Uterus (tissue), 4 donors: ENCODE results near the gene ACAD10. TPM values are rescaled to one million over a fixed set of nuclear protein-coding genes. Genes with fewer than 3 reads are reported as not detected.

Experiments
- DNase-seq, 2 donors: peaks; one replicate each; pipeline ENCODE4 v3.0.0-alpha.2; 2019 to 2020
- H3K27ac ChIP-seq, 2 donors: fragments of 200-600 bp; sonication (generic); 1 replicate in 1 of 2; 2 replicates in 1 of 2; pipeline ENCODE4 v1.5.1; 2016 to 2018
- H3K27me3 ChIP-seq, 2 donors: fragments of 200-600 bp; sonication (generic); one replicate each; pipeline ENCODE4 v1.5.1; 2018 to 2019; ENCODE audit warnings: control low read depth in 1 of 2
- H3K36me3 ChIP-seq, 2 donors: fragments of 200-600 bp; sonication (generic); one replicate each; pipeline ENCODE4 v1.5.1; 2019; ENCODE audit warnings: control low read depth in 1 of 2
- H3K4me1 ChIP-seq, 2 donors: fragments of 200-600 bp; sonication (generic); one replicate each; pipeline ENCODE4 v1.5.1; 2018 to 2019; ENCODE audit warnings: control low read depth in 1 of 2
- H3K4me3 ChIP-seq, 2 donors: fragments of 200-600 bp; sonication (generic); 1 replicate in 1 of 2; 2 replicates in 1 of 2; pipeline ENCODE4 v1.5.1; 2018 to 2019; ENCODE audit warnings: mild to moderate bottlenecking in 1 of 2
- H3K9me3 ChIP-seq, 2 donors: fragments of 200-600 bp; sonication (generic); one replicate each; pipeline ENCODE4 v1.5.1; 2019; ENCODE audit warnings: control low read depth in 1 of 2
- POLR2A ChIP-seq, 2 donors: fragments of 450-650 bp; IDR thresholded peaks; one replicate each; pipeline ENCODE4 v1.6.1; 2016; ENCODE audit warnings: antibody characterized with exemption in 2 of 2, mild to moderate bottlenecking in 1 of 2, moderate library complexity in 1 of 2
- intact Hi-C: fragments of 100-400 bp; cut with DNase I; formaldehyde crosslinking; loops from one replicate; pipeline ENCODE4 v1.15.1; 2023; ENCODE audit warnings: low total_unique reads
- total RNA-seq, 4 donors: library from RNA; depleted of rRNA in 3 of 4; stranded (reverse); fragments of >200 nt in 3 of 4; gene quantifications; one replicate each; pipeline versions ENCODE4 v1.1.0 to v1.2.4, GENCODE V29; 2014 to 2023
- TF ChIP-seq, protein P1 (sequence below), 4 experiments: fragments of 200-600 bp in 2 of 4; fragments of 450-650 bp in 2 of 4; sonication (generic) in 2 of 4; IDR thresholded peaks; one replicate each; pipeline ENCODE4 v1.5.1; 2016 to 2019; ENCODE audit warnings: antibody characterized with exemption in 4 of 4, mild to moderate bottlenecking in 2 of 4, moderate library complexity in 1 of 4
- donor health status: DM: yes; HTN: yes; CAD: no.

ACAD10 gene
- total RNA-seq, 4 donors from 2014 or later = 19.4 to 46.4 (median 26.7) TPM

GRCh38 chr12:111686574-111687105, 787 bp downstream of the ACAD10 start:
- H3K4me1 ChIP-seq = no peaks in the 10 kb centered on the region
- intact Hi-C loops = no loop called here
- DNase-seq = no peak
- H3K4me3 ChIP-seq = peak overlapping the region; percentile 94 to 100
- no peaks in the 10 kb centered on the region for H3K27me3 ChIP-seq
- H3K36me3 ChIP-seq = no peaks in the 10 kb centered on the region
- TF ChIP-seq POLR2A (IDR thresholded peaks at IDR 0.05) = no peak
- TF ChIP-seq, protein P1, sequence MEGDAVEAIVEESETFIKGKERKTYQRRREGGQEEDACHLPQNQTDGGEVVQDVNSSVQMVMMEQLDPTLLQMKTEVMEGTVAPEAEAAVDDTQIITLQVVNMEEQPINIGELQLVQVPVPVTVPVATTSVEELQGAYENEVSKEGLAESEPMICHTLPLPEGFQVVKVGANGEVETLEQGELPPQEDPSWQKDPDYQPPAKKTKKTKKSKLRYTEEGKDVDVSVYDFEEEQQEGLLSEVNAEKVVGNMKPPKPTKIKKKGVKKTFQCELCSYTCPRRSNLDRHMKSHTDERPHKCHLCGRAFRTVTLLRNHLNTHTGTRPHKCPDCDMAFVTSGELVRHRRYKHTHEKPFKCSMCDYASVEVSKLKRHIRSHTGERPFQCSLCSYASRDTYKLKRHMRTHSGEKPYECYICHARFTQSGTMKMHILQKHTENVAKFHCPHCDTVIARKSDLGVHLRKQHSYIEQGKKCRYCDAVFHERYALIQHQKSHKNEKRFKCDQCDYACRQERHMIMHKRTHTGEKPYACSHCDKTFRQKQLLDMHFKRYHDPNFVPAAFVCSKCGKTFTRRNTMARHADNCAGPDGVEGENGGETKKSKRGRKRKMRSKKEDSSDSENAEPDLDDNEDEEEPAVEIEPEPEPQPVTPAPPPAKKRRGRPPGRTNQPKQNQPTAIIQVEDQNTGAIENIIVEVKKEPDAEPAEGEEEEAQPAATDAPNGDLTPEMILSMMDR (IDR thresholded peaks at IDR 0.05) = no peak
- no peaks in the 10 kb centered on the region for H3K9me3 ChIP-seq
- H3K27ac ChIP-seq = peak overlapping the region; percentile 79 to 86

DNA sequence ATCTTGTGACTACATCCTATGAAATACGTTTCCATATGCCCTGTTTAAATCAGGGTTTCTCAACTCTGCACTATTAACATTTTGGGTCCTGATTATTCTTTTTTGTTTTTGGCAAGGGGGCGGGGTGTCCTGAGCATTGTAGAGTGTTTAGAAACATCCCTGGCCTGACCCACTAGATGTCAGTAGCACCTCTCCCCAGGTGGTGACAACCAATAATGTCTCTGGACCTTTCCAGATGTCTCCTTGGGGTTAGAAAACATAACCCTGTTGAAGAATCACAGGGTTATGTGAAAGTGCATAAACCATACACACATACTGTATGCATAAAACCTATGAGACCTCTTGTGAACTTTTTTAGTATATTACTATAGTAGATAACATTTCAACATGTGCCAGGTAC, 1.4 kb downstream of the ACAD10 start:
- DNase-seq = no peak
- no peaks in the 10 kb centered on the region for H3K36me3 ChIP-seq
- no peaks in the 10 kb centered on the region for H3K27me3 ChIP-seq
- no peak overlapping the region for H3K4me3 ChIP-seq
- TF ChIP-seq POLR2A (IDR thresholded peaks at IDR 0.05) = no peak
- TF ChIP-seq, protein P1 (IDR thresholded peaks at IDR 0.05) = no peak
- no peaks in the 10 kb centered on the region for H3K9me3 ChIP-seq
- no peak overlapping the region for H3K27ac ChIP-seq
- intact Hi-C loops = no loop called here
- H3K4me1 ChIP-seq = no peaks in the 10 kb centered on the region

- no peaks in the 10 kb centered on the region for H3K27me3 ChIP-seq
- no peak overlapping the region for H3K4me3 ChIP-seq
- H3K9me3 ChIP-seq = no peaks in the 10 kb centered on the region
- TF ChIP-seq, protein P1 (IDR thresholded peaks at IDR 0.05) = no peak
- no peak for TF ChIP-seq POLR2A (IDR thresholded peaks at IDR 0.05)
- no peak overlapping the region for H3K27ac ChIP-seq
- intact Hi-C loops = no loop called here
- no peaks in the 10 kb centered on the region for H3K4me1 ChIP-seq
- H3K36me3 ChIP-seq = no peaks in the 10 kb centered on the region
- DNase-seq = no peak
Observed at GRCh38 chr12:111687952-111688351, 2.1 kb downstream of the ACAD10 start.

- Histone ChIP-seq H3K27me3 (no peaks in the 10 kb centered on the region), H3K36me3 (no peaks in the 10 kb centered on the region), H3K4me1 (no peaks in the 10 kb centered on the region), H3K9me3 (no peaks in the 10 kb centered on the region), H3K27ac (no peak overlapping the region), H3K4me3 (no peak overlapping the region)
- DNase-seq = no peak
- TF ChIP-seq, protein P1 (IDR thresholded peaks at IDR 0.05) = no peak
- TF ChIP-seq POLR2A (IDR thresholded peaks at IDR 0.05) = no peak
- intact Hi-C loops = no loop called here
Observed at GRCh38 chr12:111691262-111691661, 5.4 kb downstream of the ACAD10 start.

- H3K4me3 ChIP-seq = no peak overlapping the region
- H3K27me3 ChIP-seq = no peaks in the 10 kb centered on the region
- H3K9me3 ChIP-seq = no peaks in the 10 kb centered on the region
- DNase-seq = no peak
- H3K27ac ChIP-seq = no peak overlapping the region
- intact Hi-C loops = no loop called here
- no peak for TF ChIP-seq POLR2A (IDR thresholded peaks at IDR 0.05)
- TF ChIP-seq, protein P1 (IDR thresholded peaks at IDR 0.05) = no peak
- no peaks in the 10 kb centered on the region for H3K4me1 ChIP-seq
- no peaks in the 10 kb centered on the region for H3K36me3 ChIP-seq
Observed at GRCh38 chr12:111692575-111693210, 6.8 kb downstream of the ACAD10 start.
